GM12864 (cell line): Measurements from ENCODE around the gene OPCML.

ENCODE experiments used
- DNase-seq: peaks from one replicate; pipeline ENCODE4 v3.0.0-alpha.2; 2011; ENCODE audit warnings: low read depth
- H3K4me3 ChIP-seq: 2 replicates; pipeline ENCODE4 v1.5.1; 2011; ENCODE audit warnings: mild to moderate bottlenecking, low read depth, low read length, control low read depth
- TF ChIP-seq, protein P1 (sequence below): IDR thresholded peaks from 2 replicates; pipeline ENCODE4 v1.5.1; 2011; ENCODE audit warnings: low read depth, mild to moderate bottlenecking, moderate library complexity, low read length, control low read depth, inconsistent platforms; ENCODE audit errors: missing control alignments

Gene OPCML

DNA sequence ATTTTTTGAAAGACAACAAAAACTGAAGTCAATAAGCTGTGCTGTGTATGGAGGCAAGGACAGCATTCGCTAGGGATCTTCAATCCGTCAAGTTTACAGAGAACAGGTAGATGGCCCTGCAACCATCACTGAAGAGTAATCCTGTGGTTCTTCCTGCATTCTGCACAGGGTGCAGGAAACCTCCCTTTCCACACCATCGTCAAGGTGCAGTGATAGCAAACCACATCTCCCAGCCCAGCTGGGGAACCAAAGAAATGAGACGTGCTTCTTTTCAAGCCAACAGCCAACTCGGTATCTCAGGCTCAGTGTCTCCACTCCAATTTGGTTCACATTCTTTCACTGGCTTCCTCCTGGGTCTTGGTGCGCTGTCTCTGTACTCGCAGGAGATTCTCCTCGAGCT, 814.5 kb downstream of the OPCML start:
- TF ChIP-seq, protein P1, sequence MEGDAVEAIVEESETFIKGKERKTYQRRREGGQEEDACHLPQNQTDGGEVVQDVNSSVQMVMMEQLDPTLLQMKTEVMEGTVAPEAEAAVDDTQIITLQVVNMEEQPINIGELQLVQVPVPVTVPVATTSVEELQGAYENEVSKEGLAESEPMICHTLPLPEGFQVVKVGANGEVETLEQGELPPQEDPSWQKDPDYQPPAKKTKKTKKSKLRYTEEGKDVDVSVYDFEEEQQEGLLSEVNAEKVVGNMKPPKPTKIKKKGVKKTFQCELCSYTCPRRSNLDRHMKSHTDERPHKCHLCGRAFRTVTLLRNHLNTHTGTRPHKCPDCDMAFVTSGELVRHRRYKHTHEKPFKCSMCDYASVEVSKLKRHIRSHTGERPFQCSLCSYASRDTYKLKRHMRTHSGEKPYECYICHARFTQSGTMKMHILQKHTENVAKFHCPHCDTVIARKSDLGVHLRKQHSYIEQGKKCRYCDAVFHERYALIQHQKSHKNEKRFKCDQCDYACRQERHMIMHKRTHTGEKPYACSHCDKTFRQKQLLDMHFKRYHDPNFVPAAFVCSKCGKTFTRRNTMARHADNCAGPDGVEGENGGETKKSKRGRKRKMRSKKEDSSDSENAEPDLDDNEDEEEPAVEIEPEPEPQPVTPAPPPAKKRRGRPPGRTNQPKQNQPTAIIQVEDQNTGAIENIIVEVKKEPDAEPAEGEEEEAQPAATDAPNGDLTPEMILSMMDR: no peak
- DNase-seq: no peak
- no peak overlapping the region for H3K4me3 ChIP-seq

DNA sequence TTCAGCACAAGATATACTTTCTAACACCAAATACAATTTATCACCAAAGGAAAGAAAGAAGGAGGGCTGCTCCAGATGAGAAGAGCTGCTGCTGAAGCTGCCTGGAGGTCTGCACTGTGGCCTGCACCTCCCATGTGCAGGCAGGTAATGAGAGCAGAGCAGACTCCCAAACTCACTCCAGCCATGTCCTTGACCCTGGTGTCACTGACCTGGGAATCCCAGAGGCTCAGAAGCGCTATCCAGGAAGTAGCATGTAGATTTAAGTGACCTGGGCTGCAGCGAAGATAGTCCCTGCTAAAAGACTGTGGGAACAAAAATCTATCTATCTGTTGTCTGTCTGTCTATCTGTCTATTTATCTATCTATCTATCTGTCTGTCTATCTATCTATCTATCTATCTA, 816.3 kb downstream of the OPCML start:
- TF ChIP-seq, protein P1: no peak
- H3K4me3 ChIP-seq: no peak overlapping the region
- no peak for DNase-seq

DNA sequence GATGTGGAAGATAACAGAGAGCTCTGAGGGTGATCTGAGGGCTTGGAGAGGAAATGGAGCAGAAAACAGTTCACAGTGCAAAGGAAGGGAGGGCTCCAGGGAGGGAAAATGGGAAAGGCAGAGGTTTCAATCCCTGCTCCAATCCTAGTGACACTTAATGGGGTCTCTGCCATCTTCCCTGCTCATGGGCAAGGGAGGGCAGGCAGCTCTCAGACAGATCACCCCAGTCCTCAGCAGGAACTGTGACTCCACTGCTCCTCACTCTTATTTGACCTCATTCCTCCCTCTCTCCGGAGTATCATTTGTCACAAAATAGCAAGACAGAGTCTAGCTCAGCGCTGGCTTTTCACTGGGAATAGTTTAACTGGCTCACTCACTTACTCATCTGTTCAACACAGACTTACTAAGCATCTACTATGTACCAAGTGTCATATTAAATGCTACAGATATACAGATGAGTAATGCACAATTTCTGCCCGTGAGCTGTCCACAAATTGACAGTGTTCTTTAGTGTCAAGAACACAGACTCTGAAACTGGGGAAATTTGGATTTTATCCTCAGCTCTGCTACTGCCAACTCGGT, 817.4 kb downstream of the OPCML start:
- TF ChIP-seq, protein P1: no peak
- no peak for DNase-seq
- no peak overlapping the region for H3K4me3 ChIP-seq

DNA sequence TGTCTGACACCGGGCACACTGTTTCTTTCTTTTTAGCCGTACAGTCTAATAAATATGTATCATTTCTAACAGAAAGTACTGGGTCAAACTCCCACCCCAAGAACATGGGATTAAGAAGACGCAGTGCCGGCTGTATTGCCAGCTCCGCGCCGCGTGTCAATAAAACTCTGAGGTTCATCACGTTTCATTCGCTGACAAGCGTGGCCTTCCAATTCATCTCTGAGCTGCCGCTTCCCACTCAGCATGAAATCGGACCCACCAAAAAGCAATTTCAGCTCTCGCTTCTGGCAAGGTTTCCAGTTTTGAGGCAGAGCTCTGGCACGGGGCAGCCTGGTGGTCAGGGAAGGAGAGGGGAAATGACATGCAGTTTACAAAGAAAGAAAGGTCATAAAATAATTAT, 819.8 kb downstream of the OPCML start:
- TF ChIP-seq, protein P1: no peak
- H3K4me3 ChIP-seq: no peak overlapping the region
- DNase-seq: no peak

DNA sequence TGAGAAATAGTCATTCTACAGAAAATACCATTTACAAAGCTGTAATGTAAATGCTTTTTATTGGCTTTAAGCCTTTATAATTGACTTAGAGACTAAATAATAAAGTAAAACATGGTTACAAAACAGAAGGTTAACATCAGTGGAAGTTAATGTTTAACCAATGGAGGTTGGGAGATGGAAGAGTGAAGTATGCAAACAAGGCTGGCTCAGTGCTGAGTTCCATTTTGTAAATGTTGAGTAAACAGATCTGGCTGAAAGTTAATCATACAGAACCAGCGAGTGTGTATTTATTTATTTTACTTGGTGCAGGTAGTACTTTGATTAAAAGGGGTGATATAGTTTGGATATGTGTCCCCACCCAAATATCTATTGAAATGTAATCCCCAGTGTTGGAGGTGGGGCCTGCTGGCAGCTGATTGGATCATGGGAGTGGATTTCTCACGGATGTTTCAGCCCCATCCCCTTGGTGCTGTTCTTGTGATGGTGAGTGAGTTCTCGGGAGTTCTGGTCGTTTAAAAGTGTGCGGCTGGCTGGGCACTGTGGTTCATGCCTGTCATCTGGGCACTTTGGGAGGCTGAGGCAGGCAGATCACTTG, 827.4 kb downstream of the OPCML start:
- DNase-seq: no peak
- H3K4me3 ChIP-seq: no peak overlapping the region
- TF ChIP-seq, protein P1: no peak

DNA sequence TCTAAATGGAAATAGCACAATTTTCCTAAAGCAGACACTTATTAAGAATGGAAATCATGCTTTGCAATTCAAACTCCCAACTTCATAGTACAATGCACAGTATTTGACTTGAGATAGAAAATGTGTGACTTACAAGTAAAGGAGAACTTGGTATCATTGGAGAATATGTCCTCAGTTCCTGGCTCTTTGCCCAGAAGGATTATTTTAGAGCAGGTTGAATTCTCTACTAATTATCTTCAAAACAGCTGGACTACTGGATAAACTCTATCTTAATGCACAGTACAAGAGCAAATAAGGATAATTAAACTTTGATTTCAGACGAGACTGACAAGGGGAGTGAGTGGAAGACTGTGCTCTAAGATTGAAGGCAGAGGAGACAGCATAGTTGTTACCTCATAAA, 839.4 kb downstream of the OPCML start:
- no peak for DNase-seq
- no peak overlapping the region for H3K4me3 ChIP-seq
- TF ChIP-seq, protein P1: no peak
